Suprapubic skin (tissue), 4 donors: ENCODE results near the gene CCDC112.

ENCODE experiments used
- EP300 ChIP-seq: sonication (generic); formaldehyde crosslinking; IDR thresholded peaks from one replicate; pipeline ENCODE4 v1.6.1; 2017; ENCODE audit warnings: antibody characterized with exemption
- POLR2AphosphoS5 ChIP-seq, 3 donors: sonication (generic); formaldehyde crosslinking; IDR thresholded peaks; one replicate each; pipeline ENCODE4 v1.6.1; 2017; ENCODE audit warnings: antibody characterized with exemption in 3 of 3

GRCh38 chr5:115319007-115319406, 22.6 kb upstream of the CCDC112 start:
- TF ChIP-seq EP300, result no peak
- TF ChIP-seq POLR2AphosphoS5 (IDR thresholded peaks at IDR 0.05), result no peak
